DLD1 (cell line): Measurements from ENCODE around the gene JAM3.

Experiments
- in situ Hi-C: cut with HindIII; loops from 2 replicates; pipeline ENCODE4 v1.10.0; 2017; ENCODE audit warnings: low sequenced_read_pairs

JAM3 gene

GRCh38 chr11:134038897-134039470, 29.9 kb upstream of the JAM3 start:
- in situ Hi-C loops = no loop called here

- in situ Hi-C loops = no loop called here
These were observed 29.0 kb upstream of the JAM3 start for GRCh38 chr11:134039726-134040385.

GRCh38 chr11:134040386-134041302, 28.2 kb upstream of the JAM3 start:
- in situ Hi-C loops = no loop called here

GRCh38 chr11:134041349-134041748, 27.5 kb upstream of the JAM3 start:
- in situ Hi-C loops = no loop called here

GRCh38 chr11:134041791-134042696, 26.8 kb upstream of the JAM3 start:
- in situ Hi-C loops = no loop called here

- in situ Hi-C loops = no loop called here
These were observed 25.0 kb upstream of the JAM3 start for GRCh38 chr11:134043821-134044420.

GRCh38 chr11:134044514-134045284, 24.2 kb upstream of the JAM3 start:
- in situ Hi-C loops = no loop called here

GRCh38 chr11:134045799-134046635, 22.9 kb upstream of the JAM3 start:
- in situ Hi-C loops = no loop called here

- in situ Hi-C loops = no loop called here
These were observed 22.0 kb upstream of the JAM3 start for GRCh38 chr11:134046681-134047449.

GRCh38 chr11:134047586-134047999, 21.3 kb upstream of the JAM3 start:
- in situ Hi-C loops = no loop called here

GRCh38 chr11:134048028-134048427, 20.8 kb upstream of the JAM3 start:
- in situ Hi-C loops = no loop called here

GRCh38 chr11:134049303-134049702, 19.6 kb upstream of the JAM3 start:
- in situ Hi-C loops = no loop called here

GRCh38 chr11:134050541-134051383, 18.1 kb upstream of the JAM3 start:
- in situ Hi-C loops = no loop called here

GRCh38 chr11:134052395-134052987, 16.4 kb upstream of the JAM3 start:
- in situ Hi-C loops = no loop called here

- in situ Hi-C loops = no loop called here
These were observed 15.6 kb upstream of the JAM3 start for GRCh38 chr11:134052988-134053945.

- in situ Hi-C loops = no loop called here
These were observed 13.8 kb upstream of the JAM3 start for GRCh38 chr11:134055029-134055428.
